ENCODE data around the gene SLC39A1.

DNA sequence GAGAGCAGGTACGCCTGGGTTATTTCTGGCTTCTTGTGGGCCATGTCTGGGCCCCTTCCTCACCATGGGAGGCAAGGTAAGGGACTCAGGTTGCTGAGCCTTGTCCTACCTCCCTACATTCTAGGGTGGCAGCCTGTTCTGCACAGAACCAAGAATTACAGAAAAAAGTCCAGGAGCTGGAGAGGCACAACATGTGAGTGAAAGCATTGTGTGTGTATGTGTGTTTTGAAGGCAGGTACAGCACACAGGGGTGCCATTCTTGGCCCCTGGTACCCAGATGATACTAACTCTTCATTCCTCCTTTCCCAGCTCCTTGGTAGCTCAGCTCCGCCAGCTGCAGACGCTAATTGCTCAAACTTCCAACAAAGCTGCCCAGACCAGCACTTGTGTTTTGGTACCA is 9.7 kb upstream of the SLC39A1 start:
- no peak for TF ChIP-seq YY1 (IDR thresholded peaks at IDR 0.05; ENCODE audit: insufficient read depth, insufficient read length)
- TF ChIP-seq ZNF274 (IDR thresholded peaks at IDR 0.05; ENCODE audit: low read depth, low read length): no peak

Data from NT2/D1 (cell line).